GM23338 (cell line): Measurements from ENCODE around the gene GAPT. TPM values are rescaled to one million over a fixed set of nuclear protein-coding genes. Genes with fewer than 3 reads are reported as not detected.

Experiments
- ATAC-seq: fragments of 200-7000 bp; cut with Tn5 transposase; 3 replicates; pipeline ENCODE4 v1.9.1; 2020
- DNase-seq: peaks from one replicate; pipeline ENCODE4 v3.0.0-alpha.2; 2015; ENCODE audit warnings: low spot score
- H2AFZ ChIP-seq: fragments of 200-600 bp; sonication (generic); 2 replicates; pipeline ENCODE4 v1.8.0; 2016; ENCODE audit warnings: antibody characterized with exemption, mild to moderate bottlenecking, moderate library complexity
- H3F3A ChIP-seq: fragments of 200-600 bp; sonication (generic); replicated peaks from 2 replicates; pipeline ENCODE4 v1.8.0; 2017; ENCODE audit warnings: antibody characterized with exemption, mixed run types, low read depth
- H3K27ac ChIP-seq: fragments of 200-600 bp; sonication (generic); 2 replicates; pipeline ENCODE4 v1.6.1; 2016; ENCODE audit warnings: low read depth
- H3K27me3 ChIP-seq: fragments of 200-600 bp; sonication (generic); 2 replicates; pipeline ENCODE4 v1.8.0; 2016; ENCODE audit warnings: mild to moderate bottlenecking, mixed run types, moderate library complexity; ENCODE audit not compliant: insufficient read depth
- H3K36me3 ChIP-seq: fragments of 200-600 bp; sonication (generic); 2 replicates; pipeline ENCODE4 v1.8.0; 2016; ENCODE audit warnings: mild to moderate bottlenecking; ENCODE audit not compliant: insufficient read depth
- H3K4me1 ChIP-seq: fragments of 200-600 bp; sonication (generic); 2 replicates; pipeline ENCODE4 v1.8.0; 2016; ENCODE audit warnings: mild to moderate bottlenecking, moderate library complexity; ENCODE audit not compliant: insufficient read depth
- H3K4me2 ChIP-seq: fragments of 200-600 bp; sonication (generic); 2 replicates; pipeline ENCODE4 v1.7.1; 2017; ENCODE audit warnings: mixed run types
- H3K4me3 ChIP-seq: fragments of 200-600 bp; sonication (generic); 2 replicates; pipeline ENCODE4 v1.6.1; 2016; ENCODE audit warnings: mixed run types
- H3K79me2 ChIP-seq: fragments of 200-600 bp; sonication (generic); replicated peaks from 2 replicates; pipeline ENCODE4 v1.8.0; 2017; ENCODE audit warnings: mild to moderate bottlenecking; ENCODE audit not compliant: insufficient read depth
- H3K9me2 ChIP-seq: fragments of 200-600 bp; sonication (generic); 2 replicates; pipeline ENCODE4 v1.8.0; 2017; ENCODE audit not compliant: insufficient read depth
- H4K20me1 ChIP-seq: fragments of 200-600 bp; sonication (generic); replicated peaks from 2 replicates; pipeline ENCODE4 v1.8.0; 2017; ENCODE audit warnings: mild to moderate bottlenecking; ENCODE audit not compliant: insufficient read depth
- H3K27ac Mint-ChIP-seq: 2 replicates; pipeline ENCODE4 v1.8.0; 2020; ENCODE audit warnings: inconsistent platforms, mild to moderate bottlenecking, moderate library complexity, mixed read lengths
- H3K27me3 Mint-ChIP-seq: 3 replicates; pipeline ENCODE4 v1.8.0; 2022; ENCODE audit warnings: low read depth, mild to moderate bottlenecking, moderate library complexity, mixed read lengths, inconsistent platforms; ENCODE audit not compliant: insufficient read depth, poor library complexity
- H3K36me3 Mint-ChIP-seq: 3 replicates; pipeline ENCODE4 v1.8.0; 2021; ENCODE audit warnings: low read depth, mild to moderate bottlenecking, inconsistent platforms, moderate library complexity, mixed read lengths
- H3K4me1 Mint-ChIP-seq: 3 replicates; pipeline ENCODE4 v1.8.0; 2020; ENCODE audit warnings: mild to moderate bottlenecking, inconsistent platforms, mixed read lengths
- H3K4me3 Mint-ChIP-seq: 3 replicates; pipeline ENCODE4 v1.8.0; 2021; ENCODE audit warnings: moderate library complexity, mild to moderate bottlenecking, inconsistent platforms, mixed read lengths
- H3K9me3 Mint-ChIP-seq: 3 replicates; pipeline ENCODE4 v1.8.0; 2020; ENCODE audit warnings: moderate library complexity, mild to moderate bottlenecking, inconsistent platforms, mixed read lengths
- CTCF ChIP-seq, 2 experiments: fragments of 200-600 bp in 1 of 2; sonication (generic) in 1 of 2; conservative IDR thresholded peaks; 2 replicates each; pipeline versions ENCODE4 v1.5.1 to v1.6.1; 2016 to 2017; ENCODE audit warnings: antibody characterized with exemption in 2 of 2, low read depth in 2 of 2, mild to moderate bottlenecking in 2 of 2, moderate library complexity in 1 of 2
- EZH2 ChIP-seq: fragments of 200-600 bp; sonication (generic); IDR thresholded peaks from one replicate; pipeline ENCODE4 v1.8.0; 2017; ENCODE audit warnings: antibody characterized with exemption, mild to moderate bottlenecking, low read depth; ENCODE audit not compliant: unreplicated experiment
- EZH2phosphoT487 ChIP-seq: fragments of 200-600 bp; sonication (generic); IDR thresholded peaks from one replicate; pipeline ENCODE4 v1.8.1; 2018; ENCODE audit warnings: antibody characterized with exemption; ENCODE audit not compliant: unreplicated experiment
- JUNB ChIP-seq: IDR thresholded peaks from one replicate; pipeline ENCODE4 v1.6.1; 2016; ENCODE audit warnings: antibody characterized with exemption; ENCODE audit not compliant: unreplicated experiment
- NANOG ChIP-seq: IDR thresholded peaks from 2 replicates; pipeline ENCODE4 v1.6.1; 2016; ENCODE audit warnings: antibody characterized with exemption, borderline replicate concordance
- POLR2AphosphoS5 ChIP-seq: IDR thresholded peaks from 2 replicates; pipeline ENCODE4 v1.6.1; 2016; ENCODE audit warnings: antibody characterized with exemption, low read depth
- REST ChIP-seq: IDR thresholded peaks from one replicate; pipeline ENCODE4 v1.6.1; 2018; ENCODE audit warnings: antibody characterized with exemption; ENCODE audit not compliant: unreplicated experiment
- STAT1 ChIP-seq: IDR thresholded peaks from one replicate; pipeline ENCODE4 v1.6.1; 2016; ENCODE audit warnings: antibody characterized with exemption; ENCODE audit not compliant: unreplicated experiment
- ZNF331 ChIP-seq: fragments of 250-450 bp; sonication (Bioruptor Pico); IDR thresholded peaks from 2 replicates; pipeline ENCODE4 v1.5.0; 2020; ENCODE audit warnings: low read depth, mild to moderate bottlenecking, moderate library complexity
- ZNF462 ChIP-seq: fragments of 250-450 bp; sonication (Bioruptor Pico); IDR thresholded peaks from 2 replicates; pipeline ENCODE4 v1.5.0; 2020; ENCODE audit warnings: mild to moderate bottlenecking, moderate library complexity
- polyA plus RNA-seq: library from polyadenylated mRNA; unstranded; fragments of >200 nt; fragmentation: Nextera tagmentation; extraction: Ambion mirVana; gene quantifications from 2 replicates; pipeline ENCODE4 v1.2.1, GENCODE V29; 2016
- total RNA-seq: library from RNA; depleted of rRNA; stranded (reverse); fragments of >200 nt; shearing (Covaris generic); gene quantifications from 2 replicates; pipeline ENCODE4 v1.2.3, GENCODE V29; 2014

The GAPT gene
- total and polyA plus RNA-seq, 2 experiments from 2014 or later: not detected

- no peaks in the 10 kb centered on the region for H3K36me3 Mint-ChIP-seq
- TF ChIP-seq CTCF (conservative IDR thresholded peaks at IDR 0.05; ENCODE audit: low read depth in 2 of 2) (no peak), POLR2AphosphoS5 (no peak), ZNF462 (no peak), ZNF331 (no peak), EZH2phosphoT487 (no peak), STAT1 (no peak), NANOG (no peak), JUNB (no peak), REST (no peak), EZH2 (no peak)
- H3K36me3 ChIP-seq: no peaks in the 10 kb centered on the region
- no peaks in the 10 kb centered on the region for H3K4me1 ChIP-seq
- H3K9me3 Mint-ChIP-seq: no peaks in the 10 kb centered on the region
- no peak overlapping the region for H3K27ac ChIP-seq
- H3K27me3 Mint-ChIP-seq: no peaks in the 10 kb centered on the region
- H3F3A ChIP-seq: no peaks in the 10 kb centered on the region
- H3K79me2 ChIP-seq: no peaks in the 10 kb centered on the region
- H3K27me3 ChIP-seq: no peaks in the 10 kb centered on the region
- no peaks in the 10 kb centered on the region for H3K9me2 ChIP-seq
- DNase-seq: no peak
- no peak overlapping the region for H3K4me3 ChIP-seq
- no peak for ATAC-seq
- no peaks in the 10 kb centered on the region for H3K4me1 Mint-ChIP-seq
- H3K4me3 Mint-ChIP-seq: no peak overlapping the region
- H4K20me1 ChIP-seq: no peaks in the 10 kb centered on the region
- H2AFZ ChIP-seq: no peak overlapping the region
- no peak overlapping the region for H3K27ac Mint-ChIP-seq
- H3K4me2 ChIP-seq: no peak overlapping the region
These were observed 6.7 kb upstream of the GAPT start for GRCh38 chr5:58484505-58484904.
